GM18498 (cell line): ENCODE data around the gene CAMK2N2.
A peak's percentile ranks its signal among the peaks of the same experiment; 100 is the strongest.
"Not testable (repeated sequence)": the region's sequence is repeated elsewhere in the genome, so short reads cannot be mapped to it uniquely, and the experiment has no call there.

Experiments
- ATAC-seq: cut with Tn5 transposase; IDR thresholded peaks from one replicate; pipeline ENCODE4 v1.9.1; 2021; ENCODE audit warnings: mild to moderate bottlenecking, moderate library complexity; ENCODE audit not compliant: unreplicated experiment

CAMK2N2 gene

DNA sequence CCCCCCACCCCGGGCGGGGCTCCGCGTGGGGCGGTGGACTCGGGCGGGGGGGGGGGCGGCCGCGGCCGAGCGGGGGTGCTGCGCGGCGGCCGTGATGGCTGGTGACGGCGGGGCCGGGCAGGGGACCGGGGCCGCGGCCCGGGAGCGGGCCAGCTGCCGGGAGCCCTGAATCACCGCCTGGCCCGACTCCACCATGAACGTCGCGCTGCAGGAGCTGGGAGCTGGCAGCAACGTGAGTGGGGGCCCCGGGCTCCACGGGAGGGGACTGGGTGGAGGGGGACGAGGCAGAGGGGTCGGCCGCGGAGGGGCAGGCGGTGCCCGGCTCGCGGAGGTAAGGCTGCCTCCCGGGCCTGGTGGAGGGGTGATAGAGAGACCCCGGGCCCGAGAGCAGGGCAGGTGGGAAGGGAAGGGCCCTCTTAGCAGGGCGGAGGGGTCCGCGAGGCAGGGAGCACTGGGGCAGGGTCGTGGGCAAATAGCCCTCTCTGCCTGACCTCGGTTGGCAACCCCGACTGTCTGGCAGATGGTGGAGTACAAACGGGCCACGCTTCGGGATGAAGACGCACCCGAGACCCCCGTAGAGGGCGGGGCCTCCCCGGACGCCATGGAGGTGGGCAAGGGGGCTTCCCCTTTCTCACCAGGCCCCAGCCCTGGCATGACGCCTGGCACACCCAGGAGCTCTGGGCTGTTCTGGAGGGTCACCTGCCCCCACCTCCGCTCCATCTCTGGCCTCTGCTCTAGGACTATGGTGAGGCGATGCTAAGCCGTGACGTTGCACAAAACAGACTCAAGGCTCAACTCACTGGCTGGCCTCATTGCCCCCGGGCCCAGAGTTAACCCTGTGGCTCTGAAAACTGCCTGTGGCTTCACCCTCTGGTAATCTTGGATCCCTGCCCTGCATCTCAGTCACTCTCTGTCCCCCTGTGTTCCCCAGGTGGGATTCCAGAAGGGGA is 14.9 kb upstream of the CAMK2N2 start, which contains the start of gene ECE2:
Gene ECE2 (plus strand): TSS at position 62 of the 950 bp plus-strand sequence. CDS start 132 bp downstream, at position 194.
- no peak for ATAC-seq

DNA sequence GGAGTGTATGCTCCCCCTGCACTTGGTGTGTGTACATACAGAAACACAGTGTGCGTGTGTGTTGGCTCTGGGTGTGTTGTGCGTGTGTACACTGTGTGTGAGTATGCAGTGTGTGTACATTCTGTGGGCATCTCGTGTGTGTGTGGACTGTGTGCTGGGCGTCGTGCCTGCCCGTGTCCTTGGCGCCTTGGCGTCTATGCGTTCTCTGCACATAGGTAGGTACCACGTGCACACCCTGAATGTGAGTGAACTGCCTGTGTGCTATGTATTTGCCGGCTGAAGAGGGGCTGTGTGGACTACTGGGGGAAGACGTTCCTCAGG is 14.0 kb upstream of the CAMK2N2 start:
- no peak for ATAC-seq

DNA sequence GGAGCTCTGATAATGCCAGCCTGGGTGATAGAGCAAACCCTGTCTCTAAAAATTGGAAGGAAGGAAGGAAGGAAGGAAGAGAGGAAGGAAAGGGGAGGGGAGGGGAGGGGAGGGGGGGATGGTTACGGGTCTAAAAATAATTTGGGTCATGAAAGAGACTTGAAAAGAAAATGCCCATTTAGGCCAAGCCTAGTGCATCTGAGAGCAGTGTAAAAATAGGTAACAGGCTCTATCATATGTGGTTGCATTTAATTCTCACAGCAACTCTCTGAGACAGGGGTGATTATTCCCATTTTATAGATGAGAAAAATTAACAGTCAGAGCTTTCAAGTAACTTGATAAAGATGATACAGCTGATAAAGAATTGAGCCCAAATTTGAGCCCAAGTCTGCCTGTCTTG is 10.9 kb upstream of the CAMK2N2 start:
- no peak for ATAC-seq

DNA sequence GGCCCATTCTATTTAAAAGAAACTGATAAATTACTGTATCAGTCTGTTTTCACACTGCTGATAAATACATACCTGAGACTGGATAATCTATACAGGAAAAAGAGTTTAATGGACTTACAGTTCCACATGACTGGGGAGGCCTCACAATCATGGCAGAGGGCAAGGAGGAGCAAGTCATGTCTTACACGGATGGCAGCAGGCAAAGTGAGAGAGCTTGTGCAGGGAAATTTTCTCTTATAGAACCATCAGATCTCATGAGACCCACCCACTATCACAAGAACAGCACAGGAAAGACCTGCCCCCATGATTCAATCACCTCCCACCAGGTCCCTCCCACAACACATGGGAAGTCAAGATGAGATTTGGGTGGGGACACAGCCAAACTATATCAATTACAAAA is 5.9 kb upstream of the CAMK2N2 start:
- not testable (repeated sequence) for ATAC-seq

DNA sequence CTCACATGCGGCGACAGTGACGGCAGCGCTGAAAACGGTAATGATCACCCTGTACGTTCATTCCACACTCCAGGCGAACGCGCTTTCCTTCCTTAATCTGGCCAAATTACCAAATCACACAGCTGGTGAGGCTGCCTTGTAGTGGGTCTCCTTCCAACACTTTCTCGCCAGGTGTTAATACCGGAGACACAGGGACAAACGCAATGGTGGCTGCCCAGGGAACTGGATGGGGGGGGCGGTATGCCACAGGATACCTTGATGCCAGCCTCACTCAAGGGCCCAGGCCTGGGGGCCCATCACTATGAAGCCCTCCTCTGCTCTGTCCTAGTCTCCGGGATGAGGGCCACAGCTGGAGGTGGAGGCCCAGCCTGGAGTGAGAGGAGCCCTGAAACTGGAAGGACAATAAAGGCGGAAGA is 1.4 kb upstream of the CAMK2N2 start:
- no peak for ATAC-seq

DNA sequence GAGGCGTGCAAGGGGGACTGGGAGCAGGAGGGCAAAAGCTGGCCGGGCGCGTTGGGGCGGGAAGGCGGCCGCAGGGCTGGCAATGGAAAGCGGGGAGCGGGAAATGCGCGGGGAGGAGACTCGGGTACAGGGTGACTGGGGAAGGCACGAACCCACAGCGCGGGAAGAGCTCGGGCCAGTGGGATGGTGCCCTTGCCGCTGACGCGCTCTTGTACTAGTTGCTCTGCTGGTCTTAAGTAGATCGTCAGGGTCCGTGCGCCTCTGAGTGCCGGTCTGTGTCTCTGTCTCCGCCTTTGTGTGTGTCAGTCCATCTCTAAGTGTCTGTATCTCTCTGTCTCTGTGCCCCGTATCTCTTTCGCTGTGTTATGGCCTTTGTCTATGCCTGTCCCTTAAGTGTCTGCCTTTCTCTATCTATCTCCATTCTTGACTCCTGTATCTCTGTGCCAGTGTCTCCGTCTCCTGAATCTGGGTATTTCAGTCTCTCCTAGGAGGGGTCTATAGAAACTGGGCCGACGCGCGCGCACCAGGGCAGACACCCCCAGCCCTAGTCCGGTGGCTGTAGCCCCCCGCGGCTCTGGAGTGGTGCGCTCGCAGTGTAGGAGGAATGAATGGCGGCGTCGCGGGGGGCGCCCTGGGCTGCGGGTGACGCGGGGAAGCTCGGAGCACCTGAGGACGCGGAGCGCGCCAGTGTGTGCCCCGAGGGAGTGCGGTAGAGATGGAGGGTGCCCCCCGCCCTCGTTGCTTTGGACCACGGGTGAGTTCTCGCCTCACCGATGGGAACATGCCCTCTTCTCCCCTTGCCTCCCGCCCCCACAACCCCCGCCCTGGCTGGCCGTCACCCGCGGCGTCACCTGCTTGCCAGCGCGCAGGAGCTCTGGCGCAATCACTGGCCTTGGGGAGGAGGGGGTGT is 756 bp upstream of the CAMK2N2 start:
- ATAC-seq = no peak

DNA sequence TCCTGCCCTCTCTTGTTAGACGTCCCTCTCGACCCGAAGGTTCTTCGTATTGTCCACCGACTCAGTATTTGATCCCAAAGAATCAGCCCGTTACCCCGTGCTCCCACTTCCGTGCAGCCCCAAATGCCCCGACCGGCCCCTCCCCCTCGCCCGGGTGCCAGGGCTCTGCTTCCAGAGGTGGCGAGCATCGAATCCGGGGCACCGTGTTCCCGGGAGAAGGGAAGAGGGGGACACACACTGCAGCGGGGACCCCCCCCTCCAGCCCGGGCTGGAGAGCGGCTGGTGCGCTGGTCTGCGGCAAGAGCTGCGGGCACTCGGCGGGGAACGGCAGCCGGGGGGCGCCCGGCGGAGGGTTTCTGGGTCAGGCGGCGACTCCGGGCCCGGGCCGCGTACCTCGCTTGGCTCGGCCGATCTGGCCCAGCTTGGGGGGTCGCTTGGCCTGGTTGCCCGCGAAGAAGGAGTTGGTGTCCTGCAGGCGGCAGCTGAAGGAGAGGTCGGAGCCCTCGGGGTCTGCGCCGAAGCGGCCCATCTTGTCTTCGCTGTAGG is 556 bp downstream of the CAMK2N2 start:
- no peak for ATAC-seq

DNA sequence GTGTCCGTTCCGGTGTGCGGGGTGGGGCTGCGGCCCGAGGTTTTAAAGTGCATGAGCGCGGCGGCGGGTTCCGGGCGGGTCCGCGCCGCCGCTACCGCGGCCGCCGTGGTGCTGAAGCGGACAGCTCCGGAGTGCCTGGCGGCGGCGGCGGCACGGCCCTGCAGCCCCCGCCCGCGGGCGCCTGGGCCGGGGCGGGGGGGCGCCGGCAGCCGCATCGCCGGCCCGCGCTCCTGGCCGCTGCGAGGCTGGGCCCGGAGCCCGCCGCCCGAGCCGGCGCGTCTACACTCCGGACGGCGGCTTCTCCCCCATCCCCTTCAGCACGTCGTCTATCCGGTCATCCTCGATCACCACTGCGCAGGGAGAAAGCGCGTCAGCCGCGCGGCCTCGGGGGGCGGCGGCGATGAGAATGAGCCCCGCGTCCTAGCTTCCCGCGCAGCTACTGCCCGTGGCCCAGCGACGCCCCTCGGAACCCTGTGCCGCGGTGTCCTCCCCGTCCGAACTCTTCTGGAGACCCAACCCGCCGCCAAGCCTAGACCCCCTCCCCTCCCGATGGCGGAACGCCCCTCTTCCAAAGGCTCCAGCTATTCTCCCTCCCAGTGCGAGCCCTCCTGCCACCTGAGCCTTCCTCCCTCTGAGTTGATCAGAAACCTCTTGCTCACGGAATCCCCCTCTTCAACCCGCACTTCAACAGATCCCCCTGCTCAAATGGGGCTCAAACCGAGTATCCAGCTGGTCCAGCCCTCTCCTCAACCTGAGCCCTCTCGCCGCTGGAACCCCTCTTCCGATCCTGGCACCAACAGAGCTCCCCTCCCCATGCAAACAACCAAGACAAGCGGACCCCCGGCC is 1.3 kb downstream of the CAMK2N2 start:
- no peak for ATAC-seq

DNA sequence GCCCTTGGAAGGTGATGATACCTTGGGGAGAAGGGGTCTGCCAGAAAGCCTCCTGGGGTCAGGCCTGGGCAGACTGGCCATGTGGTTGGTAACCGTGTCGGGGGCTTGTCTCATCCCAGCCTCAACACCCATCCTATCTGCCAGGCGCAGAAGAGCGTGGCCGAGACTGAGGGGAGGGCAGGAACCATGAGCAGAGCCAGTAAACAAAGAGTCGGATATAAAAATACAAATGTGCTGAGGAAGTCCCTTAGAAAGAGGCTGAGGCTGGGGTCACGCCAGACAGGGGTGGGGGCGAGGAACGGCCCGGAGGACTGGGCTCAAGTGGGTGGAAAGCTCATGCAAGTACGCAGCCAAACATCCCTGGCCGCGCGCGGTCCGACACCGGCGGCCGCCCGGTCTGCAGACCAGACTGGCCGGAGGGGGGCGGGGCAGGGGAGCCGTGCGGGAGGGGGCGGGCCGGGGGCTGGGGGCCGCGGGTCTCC is 1.9 kb downstream of the CAMK2N2 start:
- no peak for ATAC-seq

DNA sequence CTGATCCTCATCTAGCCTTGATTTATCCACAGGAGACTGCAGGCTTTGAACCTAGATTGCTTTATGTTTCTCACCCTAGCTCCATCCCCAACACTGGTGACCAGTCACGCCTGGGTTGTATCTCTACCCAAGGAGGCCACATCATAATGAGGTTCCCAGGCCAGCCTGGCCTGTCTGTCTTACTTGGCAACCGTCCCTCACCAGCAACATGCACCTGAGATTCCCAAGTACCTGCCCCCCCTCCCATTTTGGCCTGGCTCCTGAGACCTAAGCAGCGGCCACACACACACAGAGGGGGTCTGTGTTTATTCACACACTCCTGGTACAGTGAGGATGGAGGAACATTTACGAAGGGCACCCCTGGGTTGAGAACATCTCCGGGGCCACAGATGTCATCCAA is 2.4 kb downstream of the CAMK2N2 start:
- ATAC-seq = no peak

DNA sequence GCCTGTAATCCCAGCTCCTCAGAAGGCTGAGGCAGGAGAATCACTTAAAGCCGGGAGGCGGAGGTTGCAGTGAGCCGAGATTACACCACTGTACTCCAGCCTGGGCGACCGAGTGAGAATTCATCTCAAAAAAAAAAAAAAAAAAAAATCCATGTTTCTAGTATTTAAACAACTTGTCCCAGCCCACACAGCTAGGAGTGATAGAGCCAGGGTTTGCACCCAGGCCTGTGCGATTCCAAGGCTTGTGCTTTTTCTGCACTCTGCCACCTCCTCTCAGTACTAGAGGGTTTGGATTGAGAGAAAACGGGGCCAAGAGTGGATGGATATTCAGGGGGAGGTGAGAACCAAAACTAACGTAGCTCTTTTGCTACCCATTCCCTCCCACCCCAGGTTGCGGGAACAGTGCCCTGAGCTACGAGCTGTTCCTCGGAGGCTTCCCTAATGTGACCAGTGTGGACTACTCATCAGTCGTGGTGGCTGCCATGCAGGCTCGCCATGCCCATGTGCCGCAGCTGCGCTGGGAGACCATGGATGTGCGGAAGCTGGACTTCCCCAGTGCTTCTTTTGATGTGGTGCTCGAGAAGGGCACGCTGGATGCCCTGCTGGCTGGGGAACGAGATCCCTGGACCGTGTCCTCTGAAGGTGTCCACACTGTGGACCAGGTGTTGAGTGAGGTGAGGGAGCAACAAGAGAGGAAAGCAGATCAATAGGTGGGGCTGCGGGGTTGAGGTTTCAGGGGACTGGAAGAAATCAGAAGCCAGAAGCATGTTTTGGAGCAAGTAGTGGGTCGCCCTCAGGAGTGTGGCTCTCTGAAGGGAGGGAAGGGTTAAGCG is 4.1 kb downstream of the CAMK2N2 start:
- ATAC-seq = no peak

DNA sequence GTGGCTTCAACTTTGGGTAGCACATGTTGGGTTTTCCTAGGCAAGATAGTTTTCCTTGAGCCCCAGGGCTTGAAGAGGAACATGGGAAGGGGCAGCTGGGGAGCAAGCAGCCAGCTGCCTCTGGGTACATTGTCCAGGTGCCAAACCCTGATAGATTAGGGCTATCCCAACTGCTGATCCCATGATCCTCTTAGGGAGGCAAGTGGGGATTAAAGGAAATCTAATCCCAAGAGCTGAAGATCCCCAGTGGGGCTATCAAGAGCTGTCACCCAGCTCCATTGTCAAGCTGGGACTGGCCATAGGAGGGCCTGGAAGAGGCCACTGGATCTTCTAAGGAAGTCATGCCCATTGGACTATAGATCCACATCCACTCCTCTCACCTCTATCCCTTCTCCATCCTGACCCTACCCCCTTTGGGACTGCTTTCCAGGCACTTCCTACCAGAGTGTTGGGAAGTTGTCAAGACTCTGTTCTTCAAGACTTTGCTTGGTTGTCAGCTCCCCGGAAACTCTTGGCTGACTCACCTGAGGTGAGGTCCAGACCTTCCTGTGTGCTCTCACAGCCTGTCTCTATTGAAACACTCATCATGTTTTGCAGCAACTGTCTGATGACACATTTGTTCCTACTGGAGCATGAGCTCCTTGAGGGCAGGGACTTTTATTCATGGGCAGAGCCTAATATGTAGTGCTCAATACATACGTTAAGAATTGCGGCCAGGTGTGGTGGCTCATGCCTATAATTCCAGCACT is 5.9 kb downstream of the CAMK2N2 start:
- no peak for ATAC-seq

DNA sequence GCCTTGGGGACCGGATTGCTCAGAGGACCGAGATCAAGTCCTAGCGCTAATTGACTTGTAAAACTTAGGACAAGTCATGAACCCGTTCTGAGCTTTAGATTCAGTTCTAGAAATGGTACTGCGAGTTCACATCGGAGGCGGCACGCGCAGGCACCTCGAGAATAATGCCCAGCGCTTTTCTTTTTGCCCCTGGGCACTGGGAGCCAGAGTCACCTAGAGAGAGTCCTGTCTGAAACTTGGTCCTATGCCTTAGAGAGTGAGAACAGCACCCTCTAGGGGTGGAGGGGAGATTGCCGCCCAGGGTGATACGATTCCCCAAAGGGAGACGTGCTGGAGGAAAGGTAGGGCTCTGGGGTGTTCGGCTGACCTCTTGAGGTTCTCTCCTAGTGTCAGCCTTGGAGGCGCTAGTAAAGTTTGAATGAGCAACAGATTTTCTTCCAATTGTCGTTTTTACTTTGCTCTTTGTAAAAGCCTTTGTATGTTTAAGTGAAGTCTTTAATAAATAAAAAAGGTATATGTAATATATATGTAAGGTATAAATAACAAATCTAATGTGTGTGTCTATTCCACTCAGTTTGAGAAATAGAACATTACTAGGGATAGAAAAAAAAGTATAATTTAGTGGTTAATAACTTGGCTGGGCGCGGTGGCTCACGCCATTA is 11.1 kb downstream of the CAMK2N2 start:
- ATAC-seq = peak; percentile 66

DNA sequence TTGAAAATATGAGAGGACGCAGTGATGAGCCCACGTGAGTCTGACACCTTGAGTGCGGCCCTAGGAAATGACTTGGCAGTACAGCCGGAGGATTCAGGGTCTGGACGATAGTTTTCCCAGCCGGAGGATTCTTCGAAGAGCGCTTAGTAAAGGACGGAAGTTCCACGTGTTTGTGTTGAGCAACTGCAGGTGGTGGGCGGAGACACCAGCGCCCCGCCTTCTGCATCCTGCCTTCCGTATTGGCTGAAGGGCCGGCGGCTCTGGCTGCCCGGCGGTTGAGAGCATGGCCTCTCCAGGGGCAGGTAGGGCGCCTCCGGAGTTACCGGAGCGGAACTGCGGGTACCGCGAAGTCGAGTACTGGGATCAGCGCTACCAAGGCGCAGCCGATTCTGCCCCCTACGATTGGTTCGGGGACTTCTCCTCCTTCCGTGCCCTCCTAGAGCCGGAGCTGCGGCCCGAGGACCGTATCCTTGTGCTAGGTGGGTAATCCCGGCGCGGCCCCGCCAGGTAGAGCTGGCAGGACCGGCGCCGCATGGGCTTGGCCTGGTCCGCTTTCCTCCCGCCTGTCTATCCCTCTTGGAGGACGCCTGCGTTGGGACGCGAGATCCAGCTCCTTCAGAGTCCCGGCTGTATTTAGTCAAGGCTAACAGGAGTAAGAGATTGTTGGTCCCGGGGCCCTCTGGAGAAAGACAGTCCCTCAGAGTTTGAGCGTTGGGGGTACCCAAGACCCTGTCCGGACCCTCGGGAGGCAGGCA is 11.8 kb downstream of the CAMK2N2 start, which contains the start of gene EEF1AKMT4:
Gene EEF1AKMT4 (plus strand): TSS at position 261 of the 755 bp plus-strand sequence. CDS start 23 bp downstream, at position 284.
- peak; percentile 89 for ATAC-seq

DNA sequence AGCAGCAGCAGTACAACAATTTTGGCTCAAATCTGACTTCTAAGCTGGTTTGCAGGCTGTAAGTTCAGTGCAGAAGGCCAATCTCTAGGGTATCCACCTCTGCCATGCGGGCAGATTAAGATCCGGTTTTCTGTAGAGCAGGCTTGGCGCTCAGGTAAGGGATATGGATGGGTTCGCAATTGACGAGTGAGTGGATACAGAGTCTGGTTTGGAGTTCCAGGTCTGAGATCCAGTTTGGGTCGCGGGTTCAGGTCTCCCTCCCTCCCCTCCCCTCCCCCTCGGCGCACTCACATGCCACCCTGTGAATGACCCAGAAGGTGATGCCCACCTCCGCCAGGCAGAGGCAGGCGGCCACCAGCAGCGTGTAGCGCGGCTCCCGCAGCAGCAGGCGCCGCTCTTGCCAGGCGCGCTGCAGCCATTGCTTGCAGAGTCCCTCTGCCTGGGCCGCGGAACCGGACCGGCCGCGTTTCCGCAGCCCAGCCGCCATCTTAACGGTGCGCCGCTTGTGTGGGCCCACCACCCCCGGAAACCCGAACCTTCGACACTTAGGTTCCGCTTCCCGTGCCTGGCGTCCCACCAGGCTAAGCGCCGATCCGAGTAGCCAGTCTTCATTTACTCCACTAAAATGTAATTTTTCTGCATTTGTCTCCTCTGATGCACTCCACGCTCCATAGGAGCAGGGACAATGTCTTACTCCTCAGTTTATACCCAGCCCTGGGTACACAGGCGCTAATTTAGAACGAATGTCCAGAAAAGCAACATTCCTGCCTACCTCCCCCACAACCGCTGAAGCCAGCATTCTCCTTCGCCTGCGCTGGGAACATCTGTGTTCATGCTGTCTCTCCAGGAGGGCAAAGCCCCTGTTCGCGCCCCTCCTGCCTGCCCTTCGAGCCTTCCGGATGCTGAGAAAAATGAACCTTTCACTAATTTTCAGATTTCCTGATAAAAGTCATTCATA is 12.6 kb downstream of the CAMK2N2 start, which contains the start of gene ALG3:
Gene ALG3 (minus strand): TSS at position 509 of the 958 bp plus-strand sequence. CDS start 22 bp downstream, at position 487.
- peak; percentile 57 for ATAC-seq

DNA sequence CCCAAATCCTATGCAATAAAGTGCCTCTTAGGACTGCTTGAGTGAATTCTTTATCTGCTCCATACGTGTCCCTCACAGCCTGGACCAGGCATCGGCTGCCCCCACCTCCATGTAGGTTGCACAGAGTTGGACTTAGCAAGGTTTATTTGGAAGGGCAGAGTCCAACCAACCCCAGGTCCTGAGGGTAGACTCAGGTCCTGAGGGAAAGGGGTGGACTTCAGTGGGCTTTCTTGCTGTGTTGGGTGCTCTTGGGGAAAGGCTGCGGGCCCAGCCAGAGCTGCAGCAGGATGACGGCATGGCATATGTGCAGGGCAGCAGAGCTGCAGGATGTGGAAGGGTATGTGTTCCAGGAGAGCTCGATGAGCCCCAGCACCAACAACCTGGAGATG is 19.1 kb downstream of the CAMK2N2 start:
- ATAC-seq = no peak
